Measurements from ENCODE around the gene FKBP10.
"Not testable (repeated sequence)": the region's sequence is repeated elsewhere in the genome, so short reads cannot be mapped to it uniquely, and the experiment has no call there.

The FKBP10 gene

DNA sequence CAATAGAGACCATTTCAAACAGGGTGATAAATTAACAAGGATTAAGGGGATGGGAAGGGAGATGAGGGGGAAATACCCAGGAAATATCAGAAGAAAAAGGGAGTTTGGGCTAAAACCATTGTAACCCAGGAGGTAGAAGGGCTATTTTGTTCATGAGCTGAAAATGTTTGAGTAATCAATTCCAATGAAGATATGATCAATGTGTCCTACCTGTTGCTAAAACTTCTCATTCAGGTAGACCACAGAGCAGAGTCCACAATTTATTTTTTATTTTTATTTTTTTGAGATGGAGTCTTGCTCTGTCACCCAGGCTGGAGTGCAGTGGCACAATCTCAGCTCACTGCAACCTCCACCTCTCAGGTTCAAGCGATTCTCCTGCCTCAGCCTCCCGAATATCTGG, 26.6 kb downstream of the FKBP10 start:
- DNase-seq (ENCODE audit: low spot score), result not testable (repeated sequence)

- DNase-seq (ENCODE audit: low spot score), result not testable (repeated sequence)
Observed at GRCh38 chr17:41840781-41841180, 28.0 kb downstream of the FKBP10 start.

DNA sequence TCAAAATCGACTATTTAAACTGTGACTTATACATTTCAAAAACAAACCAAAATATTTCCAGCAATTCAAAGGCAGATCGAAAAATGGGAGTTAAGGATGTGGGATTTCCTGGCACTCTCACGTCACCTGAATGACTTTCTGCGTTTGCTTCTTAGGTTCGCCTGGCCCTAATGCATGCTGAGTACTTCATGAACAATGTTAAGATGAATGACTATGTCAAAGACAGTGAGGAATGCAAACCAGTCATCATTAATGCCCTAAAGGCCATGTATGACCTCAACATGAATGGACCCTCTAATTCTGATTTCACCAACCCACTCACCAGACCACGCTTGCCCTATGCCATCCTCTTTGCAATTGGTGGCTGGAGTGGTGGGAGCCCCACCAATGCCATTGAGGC, 32.2 kb downstream of the FKBP10 start:
- DNase-seq (ENCODE audit: low spot score), result no peak

DNA sequence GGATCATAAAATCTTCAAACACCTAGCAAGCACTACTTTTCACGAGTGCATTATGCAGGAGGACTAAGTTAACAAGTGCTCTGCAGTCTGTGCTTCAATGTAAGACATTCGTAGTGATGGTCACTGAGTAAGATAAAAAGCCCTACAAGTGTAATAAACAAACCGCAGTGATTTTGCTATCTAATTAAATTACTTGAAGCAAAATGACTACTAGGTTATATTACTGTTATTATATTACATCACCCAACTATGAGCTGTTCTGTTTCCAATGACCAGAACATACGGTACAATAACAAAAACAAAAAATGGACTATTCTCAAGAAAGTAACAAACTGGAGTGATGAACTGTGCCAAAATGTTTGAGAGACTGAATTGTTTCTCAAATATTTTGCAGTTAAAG, 36.0 kb downstream of the FKBP10 start:
- no peak for DNase-seq (ENCODE audit: low spot score)

DNA sequence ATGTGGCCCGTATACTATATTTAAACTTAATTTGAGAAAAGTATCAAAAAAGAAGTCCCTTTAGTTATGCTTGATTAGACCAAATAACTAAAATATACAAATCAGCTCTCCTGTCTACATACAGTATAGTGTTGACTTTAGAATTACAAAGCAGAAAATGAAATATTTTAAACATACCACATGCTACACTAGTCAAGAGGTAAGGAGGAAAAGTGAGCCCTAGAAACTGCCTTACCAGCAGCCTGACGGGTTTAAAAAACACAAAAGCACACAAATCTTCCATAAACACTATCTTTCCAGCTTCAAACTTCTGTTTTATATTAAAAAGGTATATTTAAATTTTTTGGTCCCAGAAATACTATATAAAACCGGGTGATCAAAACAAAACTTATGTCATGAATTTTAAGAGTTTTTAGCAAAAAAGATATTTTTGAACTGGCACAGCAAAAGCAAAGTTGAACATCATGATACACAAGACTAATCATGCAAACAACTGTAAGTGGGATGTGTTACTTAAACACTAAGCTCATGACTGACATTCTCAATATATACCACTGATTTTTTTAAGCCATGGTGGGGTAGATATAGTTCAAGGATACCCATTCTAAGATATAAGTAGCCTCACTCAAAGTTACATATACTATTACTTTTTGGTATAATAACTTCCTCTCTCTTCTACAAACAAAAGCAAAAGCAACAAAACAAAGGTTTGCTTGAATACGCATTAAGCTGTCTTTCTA, 36.6 kb downstream of the FKBP10 start:
- no peak for DNase-seq (ENCODE audit: low spot score)

- not testable (repeated sequence) for DNase-seq (ENCODE audit: low spot score)
Observed at GRCh38 chr17:41851382-41851781, 38.6 kb downstream of the FKBP10 start.

- no peak for DNase-seq (ENCODE audit: low spot score)
Observed at GRCh38 chr17:41860254-41860931, 47.6 kb downstream of the FKBP10 start.

DNA sequence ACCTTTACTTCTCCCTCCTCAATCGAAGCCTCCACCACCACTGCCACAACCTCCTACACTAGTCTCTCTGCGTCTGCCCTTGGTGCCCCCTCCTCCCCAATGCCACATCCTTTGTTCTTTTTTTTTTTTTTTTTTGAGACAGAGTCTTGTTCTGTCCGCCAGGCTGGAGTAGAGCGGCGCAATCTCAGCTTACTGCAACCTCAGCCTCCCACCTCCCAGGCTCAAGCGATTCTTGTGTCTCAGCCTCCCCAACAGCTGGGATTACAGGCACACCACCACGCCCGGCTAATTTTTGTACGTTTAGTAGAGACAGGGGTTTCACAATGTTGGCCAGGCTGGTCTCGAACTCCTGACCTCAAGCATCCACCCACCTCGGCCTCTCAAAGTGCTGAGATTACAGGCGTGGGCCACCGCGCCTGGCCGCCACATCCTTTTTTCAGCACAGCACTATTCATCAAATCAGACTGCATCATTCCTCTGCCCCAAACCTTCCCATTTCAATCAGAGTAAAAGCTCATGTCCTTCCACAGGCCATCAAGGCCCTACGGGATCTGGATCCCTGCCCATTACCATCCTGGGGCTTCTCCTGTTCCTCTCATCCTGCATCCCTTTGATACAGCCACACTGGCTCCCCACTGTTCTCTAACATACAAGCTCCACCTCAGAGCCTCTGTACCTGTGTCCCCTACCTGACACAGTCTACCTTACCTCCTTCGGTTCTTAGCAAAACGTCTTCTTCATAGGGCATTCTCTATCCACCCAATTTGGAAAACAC, 50.5 kb downstream of the FKBP10 start:
- DNase-seq (ENCODE audit: low spot score), result no peak

DNA sequence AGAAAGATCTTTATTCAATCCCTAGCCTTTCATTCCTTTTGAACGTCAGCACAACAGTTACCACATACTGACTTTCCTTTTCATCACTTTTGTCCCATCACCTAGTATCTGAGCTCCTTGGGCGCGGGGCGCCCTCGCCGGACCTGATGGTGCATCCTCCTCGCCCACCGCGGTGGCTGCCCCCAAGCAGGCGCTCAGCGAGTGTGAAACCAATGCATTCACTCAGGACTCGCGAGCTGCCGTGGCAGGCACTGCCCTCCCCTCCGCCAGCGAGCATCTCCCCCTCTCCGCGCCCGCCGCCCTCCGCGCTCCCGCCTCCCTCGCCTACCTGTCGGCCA, 51.7 kb downstream of the FKBP10 start:
- DNase-seq (ENCODE audit: low spot score), result no peak

- peak; percentile 92 for DNase-seq (ENCODE audit: low spot score)
Observed at GRCh38 chr17:41864836-41865595, 52.2 kb downstream of the FKBP10 start, which contains the start of gene KLHL11. Gene KLHL11 (minus strand): TSS chr17:41865423. CDS start chr17:41865370, 53 bp downstream.

- no peak for DNase-seq (ENCODE audit: low spot score)
Observed at GRCh38 chr17:41865596-41865893, 52.7 kb downstream of the FKBP10 start.

GRCh38 chr17:41868568-41868967, 55.8 kb downstream of the FKBP10 start:
- DNase-seq (ENCODE audit: low spot score), result no peak

DNA sequence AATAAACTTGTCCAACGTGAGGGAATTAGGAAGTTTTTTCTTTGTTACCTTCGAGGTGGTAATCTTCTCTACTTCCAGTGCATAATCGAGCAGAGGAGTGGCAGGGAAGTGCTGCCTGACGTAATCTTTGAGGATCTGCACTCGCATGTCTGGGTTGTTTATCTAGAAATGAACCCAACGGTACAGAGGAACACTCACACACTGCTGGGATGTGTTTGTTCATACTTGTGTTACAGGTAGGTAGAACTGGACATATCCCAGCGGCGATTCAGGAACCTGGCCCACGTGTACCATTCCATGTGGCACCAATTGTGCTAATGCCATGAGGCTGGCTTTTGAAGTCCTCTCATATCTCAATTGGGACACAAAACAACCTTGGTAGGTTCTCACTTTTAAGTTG, 56.6 kb downstream of the FKBP10 start:
- DNase-seq (ENCODE audit: low spot score), result no peak

DNA sequence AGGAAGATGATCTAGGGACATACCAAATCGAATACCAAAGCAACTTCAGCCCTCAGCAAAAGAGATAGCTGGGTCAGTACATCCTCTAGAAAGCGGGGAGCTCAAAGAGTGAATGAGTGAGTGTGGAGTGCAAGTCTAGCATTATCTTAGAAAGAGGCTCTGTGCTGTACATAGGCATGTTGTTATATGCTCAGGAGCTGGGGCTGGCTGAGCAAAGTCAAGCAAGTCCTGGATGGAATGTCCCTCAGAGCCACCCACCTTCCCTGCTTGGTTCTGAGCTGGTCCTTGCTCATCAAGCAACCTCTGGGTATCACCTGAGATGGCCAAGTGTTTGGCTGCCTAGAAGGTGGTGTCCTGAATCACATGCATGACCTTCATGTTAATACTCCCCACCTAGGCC, 57.3 kb downstream of the FKBP10 start:
- DNase-seq (ENCODE audit: low spot score), result no peak

- DNase-seq (ENCODE audit: low spot score), result no peak
Observed at GRCh38 chr17:41870627-41871026, 57.8 kb downstream of the FKBP10 start.

DNA sequence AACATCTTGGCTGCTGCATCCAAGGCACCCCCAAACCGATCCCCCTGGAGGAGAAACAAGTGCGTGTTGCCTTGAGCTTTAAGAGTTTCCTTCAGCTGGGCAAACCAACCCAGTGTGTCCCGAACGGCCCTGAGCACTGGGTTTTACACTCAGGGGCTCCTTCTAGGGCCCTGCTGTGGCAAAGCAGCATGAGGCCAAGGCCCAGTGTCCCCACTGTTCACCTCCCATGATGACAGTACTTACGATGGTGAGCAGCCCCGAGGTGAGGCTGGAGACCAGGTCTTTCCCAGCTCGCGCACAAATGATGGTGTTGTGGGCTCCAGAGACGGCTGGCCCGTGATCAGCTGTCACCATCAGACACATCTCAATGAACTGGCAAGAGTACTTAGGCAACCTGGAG, 59.0 kb downstream of the FKBP10 start:
- DNase-seq (ENCODE audit: low spot score), result no peak
